HG02588 (cell line): ENCODE results near the gene F2RL3.

Experiments
- ATAC-seq: cut with Tn5 transposase; IDR thresholded peaks from one replicate; pipeline ENCODE4 v1.9.1; 2021; ENCODE audit warnings: mild to moderate bottlenecking, moderate library complexity; ENCODE audit not compliant: unreplicated experiment

F2RL3 gene

GRCh38 chr19:16892868-16893685 is 4.3 kb downstream of the F2RL3 start:
- ATAC-seq: no peak

GRCh38 chr19:16893686-16893989 is 4.8 kb downstream of the F2RL3 start:
- no peak for ATAC-seq

GRCh38 chr19:16894080-16894479 is 5.3 kb downstream of the F2RL3 start:
- ATAC-seq: no peak

DNA sequence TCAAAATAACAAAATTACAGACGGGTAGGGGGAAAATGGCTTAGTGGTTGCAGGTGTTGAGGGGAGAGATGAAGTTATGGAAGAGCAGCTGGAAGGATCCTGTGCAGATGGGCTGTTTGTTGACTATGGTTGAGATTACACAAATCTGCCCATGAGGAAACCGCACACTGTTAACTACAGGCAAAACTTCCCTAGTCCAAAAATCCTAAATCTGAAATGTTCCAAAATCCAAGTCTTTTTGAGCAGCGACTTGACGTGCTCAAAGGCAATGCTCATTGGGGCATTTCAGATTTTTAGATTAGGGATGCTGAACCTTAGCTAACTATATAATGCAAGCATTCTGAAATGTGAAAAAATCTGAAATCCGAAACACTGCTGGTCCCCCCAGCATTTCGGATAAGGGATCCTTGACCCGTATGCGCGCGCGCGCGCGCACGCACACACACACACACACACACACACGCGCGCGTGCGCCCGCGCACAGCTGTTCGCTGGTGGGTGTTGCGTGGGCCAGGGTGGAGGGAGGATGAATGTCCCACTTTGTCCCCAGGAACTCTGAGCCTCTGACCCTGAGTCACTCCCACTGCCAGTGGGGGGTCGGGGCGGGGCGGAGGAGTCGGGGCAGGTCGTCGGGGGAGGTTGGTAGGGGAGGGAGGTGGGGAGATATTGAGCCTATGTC is 6.8 kb downstream of the F2RL3 start:
- no peak for ATAC-seq

DNA sequence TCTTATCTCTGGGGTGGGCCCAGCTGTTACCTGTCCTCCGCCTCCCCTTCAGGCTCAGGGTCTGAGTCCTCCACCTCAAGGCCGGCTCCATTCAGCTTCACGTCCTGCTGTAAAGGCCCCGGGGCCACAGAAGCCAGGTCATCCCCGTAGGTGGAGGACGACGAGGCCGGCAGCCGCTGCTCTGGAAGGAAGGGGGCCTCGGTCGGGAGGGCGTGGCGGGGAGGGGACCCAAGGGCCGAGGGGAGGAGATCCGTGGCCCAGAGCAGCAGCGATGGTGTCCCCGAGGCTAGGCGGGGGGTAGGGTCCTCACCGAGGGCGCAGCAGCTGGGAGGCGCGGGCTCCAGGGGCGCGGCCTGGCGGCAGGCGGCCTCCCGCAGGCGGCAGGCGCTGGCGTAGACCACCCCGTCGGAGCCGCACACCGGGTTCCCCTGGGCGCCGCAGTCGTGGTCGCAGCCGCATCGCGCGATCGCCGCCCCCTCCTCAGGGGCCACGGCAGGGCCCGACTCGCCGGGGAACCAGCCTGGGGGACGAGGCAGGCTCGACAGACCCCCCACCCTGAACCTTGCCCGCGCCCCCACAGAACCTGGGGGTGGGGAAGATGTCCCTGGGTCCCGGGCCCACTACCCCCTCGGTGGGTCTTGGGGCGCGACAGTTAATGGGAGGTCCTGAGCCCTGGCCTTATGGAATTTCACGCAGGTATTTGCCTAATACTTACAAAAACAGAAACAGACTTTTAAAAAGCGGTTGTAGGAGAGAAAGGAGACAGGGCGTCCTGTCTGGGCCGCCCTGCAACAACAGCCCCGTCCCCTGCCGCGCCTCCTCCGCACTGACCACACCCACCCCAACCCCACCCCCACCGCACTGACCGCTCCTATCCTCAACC is 7.6 kb downstream of the F2RL3 start:
- peak; percentile 25 for ATAC-seq

DNA sequence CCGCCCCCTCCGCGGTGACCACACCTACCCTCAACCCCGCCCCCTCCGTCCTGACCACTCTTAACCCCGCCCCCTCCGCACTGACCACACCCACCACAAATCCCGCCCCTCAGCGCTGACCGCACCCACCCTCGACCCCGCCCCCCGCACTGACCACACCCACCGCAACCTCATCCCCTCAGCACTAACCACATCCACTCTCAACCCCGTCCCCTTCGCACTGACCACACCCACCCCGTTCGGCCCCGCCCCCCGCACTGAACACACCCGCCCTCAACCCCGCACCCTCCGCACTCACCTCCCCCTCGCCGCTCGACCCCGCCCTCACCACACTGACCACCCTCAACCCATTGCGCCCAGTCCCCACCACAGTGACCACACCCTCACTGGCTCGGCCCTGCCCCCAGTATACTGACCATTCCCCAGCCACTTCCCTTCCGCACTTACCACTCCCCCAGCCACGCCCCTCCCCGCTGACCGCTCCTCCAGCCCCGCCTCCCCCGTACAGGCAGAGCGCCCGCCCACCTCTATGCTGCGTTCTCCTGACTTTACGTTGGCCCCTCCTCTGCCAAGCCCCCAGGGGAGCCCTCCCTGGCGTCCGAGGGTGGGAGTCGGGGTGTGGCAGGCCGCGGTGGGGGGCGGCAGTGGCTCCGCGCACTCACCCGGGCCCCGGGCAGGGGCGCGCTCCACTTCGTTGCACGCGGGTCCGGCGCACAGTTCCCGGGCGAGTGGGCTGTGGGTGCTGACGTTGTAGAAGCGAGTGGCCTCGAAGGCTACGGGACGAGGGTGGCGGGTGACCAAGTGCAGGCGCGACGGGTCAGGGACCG is 8.4 kb downstream of the F2RL3 start:
- peak; percentile 55 for ATAC-seq

GRCh38 chr19:16897856-16898161 is 9.0 kb downstream of the F2RL3 start:
- no peak for ATAC-seq

DNA sequence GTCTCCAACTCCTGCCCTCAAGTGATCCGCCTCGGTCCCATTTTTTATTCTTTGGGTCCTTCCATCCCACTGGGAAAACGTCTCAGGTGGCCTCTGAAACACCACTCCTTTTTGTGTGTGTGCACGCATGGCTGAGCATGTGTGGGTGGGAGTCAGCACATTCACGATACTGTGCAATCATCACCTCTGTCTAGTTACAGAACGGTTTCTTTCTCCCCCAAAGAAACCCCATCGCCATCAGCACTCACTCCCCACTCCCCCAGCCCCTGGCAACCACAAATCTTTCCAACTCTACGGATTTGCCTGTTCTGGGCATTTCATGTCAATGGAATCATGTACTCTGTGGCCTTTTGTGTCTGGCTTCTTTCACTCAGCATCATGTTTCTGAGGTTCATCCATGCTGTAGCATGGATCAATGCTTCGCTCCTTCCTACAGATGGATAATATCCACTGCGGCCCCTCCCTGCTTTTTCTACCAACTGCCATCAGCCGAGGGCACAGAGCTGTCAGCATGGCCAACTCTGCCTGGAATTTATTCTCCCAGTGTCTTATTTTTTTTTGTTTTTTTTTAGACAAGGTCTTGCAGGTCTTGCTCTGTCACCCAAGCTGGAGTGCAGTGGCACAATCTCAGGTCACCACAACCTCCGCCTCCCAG is 9.7 kb downstream of the F2RL3 start:
- no peak for ATAC-seq

DNA sequence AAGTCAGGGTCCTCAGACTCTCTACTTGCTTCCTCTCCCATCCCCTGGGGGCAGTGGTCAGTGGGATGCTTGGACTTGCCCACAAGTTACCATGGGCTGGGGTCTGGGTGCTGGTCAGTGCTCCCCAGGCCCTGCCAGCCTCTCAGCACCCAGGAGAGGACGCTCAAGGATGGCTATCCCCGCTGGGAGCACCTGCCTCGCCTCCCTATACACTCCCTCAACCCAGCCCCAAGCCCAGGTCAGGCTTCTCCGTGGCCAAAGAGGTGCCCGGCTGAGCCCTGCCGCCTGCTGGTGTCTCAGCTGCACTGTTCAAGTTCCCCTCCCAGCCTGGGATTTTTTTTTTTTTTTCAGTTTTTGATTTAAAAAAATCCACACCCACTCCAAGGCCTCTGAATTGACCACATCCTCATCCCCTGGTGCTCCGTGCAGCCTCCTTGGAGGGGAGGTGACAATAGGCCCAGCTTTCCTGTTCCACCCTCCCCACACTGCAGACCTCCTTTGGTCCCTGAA is 10.8 kb downstream of the F2RL3 start:
- ATAC-seq: no peak

DNA sequence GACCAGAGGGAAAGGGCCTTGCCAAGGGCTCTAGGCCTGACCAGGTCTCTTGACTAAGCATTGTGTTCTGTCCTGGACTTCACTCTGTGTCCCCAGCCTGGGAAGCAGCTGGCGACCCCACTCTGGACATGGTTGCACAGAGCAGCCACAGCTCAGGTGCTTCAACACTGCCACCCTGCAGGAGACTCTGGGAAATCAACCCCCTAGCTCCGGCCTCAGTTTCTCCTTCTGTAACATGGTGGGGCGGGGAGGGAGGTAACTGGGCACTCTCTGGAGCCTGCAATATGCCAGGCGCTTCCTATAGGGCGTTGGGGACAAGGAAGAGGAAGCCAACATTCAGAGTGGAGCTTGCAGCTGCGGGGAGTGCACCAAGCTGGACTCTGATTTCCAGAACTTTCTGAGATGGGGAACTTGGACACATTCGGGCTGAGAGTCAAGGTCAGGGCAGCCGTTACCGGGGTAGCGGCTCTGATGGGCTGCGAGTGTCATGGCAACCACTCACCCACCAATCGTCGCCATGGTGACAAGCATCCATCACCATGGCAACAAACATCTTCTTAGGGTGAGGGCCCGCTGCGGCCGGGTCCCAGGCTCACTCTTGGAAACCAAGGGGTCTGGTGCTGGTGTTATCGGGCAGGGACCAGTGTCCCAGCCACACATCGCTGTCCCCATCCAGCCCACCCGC is 12.8 kb downstream of the F2RL3 start:
- ATAC-seq: no peak

GRCh38 chr19:16902545-16902944 is 13.7 kb downstream of the F2RL3 start:
- ATAC-seq: no peak

DNA sequence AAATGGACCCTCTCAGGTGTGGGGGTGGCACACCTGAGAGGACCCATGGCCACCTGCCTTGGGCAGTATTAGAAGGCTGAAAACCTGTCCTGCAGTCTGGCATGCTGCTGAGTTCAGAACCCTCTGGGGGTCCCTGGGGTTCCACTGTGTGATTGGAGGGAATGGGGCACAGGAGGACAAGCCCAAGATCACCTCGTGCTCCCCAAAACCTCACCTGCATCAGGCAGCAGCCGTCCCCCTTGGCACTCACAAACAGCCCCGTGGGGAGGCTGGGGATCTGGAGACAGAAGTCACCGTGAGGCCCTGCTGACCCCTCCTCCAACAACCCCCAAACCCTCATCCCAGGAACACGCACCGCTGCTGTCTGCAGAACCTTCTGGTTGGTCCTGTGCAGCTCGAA is 14.5 kb downstream of the F2RL3 start:
- ATAC-seq: no peak

DNA sequence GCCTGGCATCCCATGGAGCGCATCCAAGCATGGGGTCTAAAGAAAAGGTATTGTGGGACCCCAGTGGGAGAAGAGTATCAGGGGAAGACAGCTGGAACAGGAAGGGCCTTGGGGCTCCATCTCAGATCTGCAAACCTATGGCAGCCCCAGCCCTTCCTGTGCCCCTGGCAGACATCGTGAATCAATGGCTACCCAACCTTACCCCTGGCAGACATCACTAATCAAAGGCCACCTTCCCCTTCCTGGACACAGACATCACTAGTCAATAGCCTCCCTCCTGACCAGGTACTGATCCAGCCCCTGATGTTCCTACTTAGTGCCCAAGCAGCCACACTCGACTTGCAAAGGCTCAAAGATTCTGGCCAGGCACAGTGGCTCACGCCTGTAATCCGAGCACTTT is 15.8 kb downstream of the F2RL3 start:
- no peak for ATAC-seq

GRCh38 chr19:16908759-16909158 is 20.0 kb downstream of the F2RL3 start:
- ATAC-seq: no peak

DNA sequence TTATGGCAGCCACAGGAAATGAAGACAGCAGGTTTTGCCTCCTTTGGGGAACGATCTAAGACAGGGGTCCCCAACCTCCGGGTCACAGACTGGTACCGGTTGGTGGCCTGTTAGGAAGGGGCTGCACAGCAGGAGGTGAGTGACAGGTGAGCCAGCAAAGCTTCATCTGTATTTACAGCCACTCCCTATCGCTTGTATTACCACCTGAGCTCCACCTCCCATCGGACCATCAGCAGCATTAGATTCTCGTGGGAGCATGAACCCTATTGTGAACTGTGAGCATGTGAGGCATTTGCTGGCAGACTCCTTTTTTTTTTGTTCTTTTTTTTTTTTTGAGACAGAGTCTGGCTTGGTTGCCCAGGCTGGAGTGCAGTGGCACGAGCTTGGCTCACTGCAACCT is 22.2 kb downstream of the F2RL3 start:
- no peak for ATAC-seq

DNA sequence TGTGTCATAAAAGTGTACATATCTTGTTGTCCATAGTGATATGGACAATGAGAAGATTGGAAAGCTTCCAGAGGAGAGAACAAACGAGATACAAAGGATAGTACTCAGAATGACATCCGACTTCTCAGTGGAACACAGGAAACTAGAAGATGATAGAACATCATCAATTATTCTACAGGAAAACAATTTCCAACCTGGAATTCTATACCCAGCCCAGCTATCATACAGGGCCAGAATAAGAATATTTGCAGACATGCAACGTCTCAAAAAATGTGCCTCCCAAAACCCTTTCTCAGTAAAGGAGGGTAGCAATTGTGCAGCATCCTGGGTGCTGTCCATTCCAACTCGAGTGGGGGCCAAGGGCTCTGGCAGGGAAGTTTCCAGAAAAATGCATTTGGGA is 24.0 kb downstream of the F2RL3 start:
- no peak for ATAC-seq

DNA sequence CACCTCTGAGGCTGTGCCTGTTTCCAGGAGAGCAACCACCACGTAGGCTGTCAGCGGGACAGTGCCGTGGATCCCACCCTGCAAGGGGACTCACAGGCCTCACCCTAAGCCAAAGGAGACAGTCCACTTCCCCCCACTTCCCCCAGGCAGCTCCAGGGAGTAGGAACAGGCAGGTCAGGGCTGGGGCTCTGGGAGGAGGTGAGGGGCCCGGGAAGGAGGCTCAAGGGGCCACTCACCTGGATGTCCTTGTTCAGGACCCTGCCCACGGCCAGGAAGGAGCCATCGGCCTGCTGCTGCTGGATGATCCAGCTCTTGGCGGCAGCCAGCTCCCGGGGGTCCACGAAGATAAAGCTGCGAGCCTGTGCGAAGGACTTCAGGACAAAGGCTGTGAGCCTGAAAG is 25.6 kb downstream of the F2RL3 start:
- no peak for ATAC-seq

GRCh38 chr19:16915135-16915534 is 26.3 kb downstream of the F2RL3 start:
- ATAC-seq: no peak

DNA sequence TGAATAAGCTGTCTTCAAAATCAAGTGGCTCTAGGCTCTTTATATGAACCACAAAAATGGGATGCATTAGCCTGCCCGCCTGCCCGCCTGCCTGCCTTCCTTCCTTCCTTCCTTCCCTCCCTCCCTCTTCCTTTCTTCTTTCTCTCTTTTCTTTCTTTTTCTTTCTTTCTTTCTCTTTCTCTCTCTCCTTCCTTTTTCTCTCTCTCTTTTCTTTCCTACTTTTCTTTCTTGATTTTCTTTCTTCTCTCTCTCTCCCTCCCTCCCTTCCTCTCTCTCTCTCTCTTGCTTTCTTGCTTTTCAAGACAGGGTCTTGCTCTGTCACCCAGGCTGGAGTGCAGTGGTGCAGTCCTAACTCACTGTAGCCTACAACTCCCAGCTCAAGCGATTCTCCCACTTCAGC is 26.9 kb downstream of the F2RL3 start:
- ATAC-seq: no peak

- no peak for ATAC-seq
These were observed 28.6 kb downstream of the F2RL3 start for GRCh38 chr19:16917401-16917800.
